Transverse colon (tissue), 4 donors: ENCODE measurements around the gene FOS. TPM values are rescaled to one million over a fixed set of nuclear protein-coding genes. Genes with fewer than 3 reads are reported as not detected.

Experiments used
- DNase-seq: peaks from one replicate; pipeline ENCODE4 v3.0.0-alpha.2; 2019
- H3K27ac ChIP-seq, 4 donors: fragments of 200-600 bp; sonication (generic); 2 replicates each; pipeline ENCODE4 v1.5.1; 2016 to 2018; ENCODE audit warnings: inconsistent platforms in 4 of 4
- H3K27me3 ChIP-seq: fragments of 200-600 bp; sonication (generic); 2 replicates; pipeline ENCODE4 v1.5.1; 2017; ENCODE audit warnings: inconsistent platforms
- H3K36me3 ChIP-seq, 4 donors: fragments of 200-600 bp; sonication (generic); 2 replicates each; pipeline ENCODE4 v1.5.1; 2017 to 2019; ENCODE audit warnings: inconsistent platforms in 4 of 4
- H3K4me1 ChIP-seq, 4 donors: fragments of 200-600 bp; sonication (generic); 2 replicates each; pipeline ENCODE4 v1.5.1; 2017 to 2020; ENCODE audit warnings: inconsistent platforms in 4 of 4
- H3K4me3 ChIP-seq, 4 donors: fragments of 200-600 bp; sonication (generic); 1 replicate in 1 of 4; 2 replicates in 3 of 4; pipeline versions ENCODE4 v1.5.1 to v1.6.1; 2017 to 2019; ENCODE audit warnings: inconsistent platforms in 4 of 4
- H3K9me3 ChIP-seq, 2 donors: fragments of 200-600 bp; sonication (generic); 2 replicates each; pipeline ENCODE4 v1.5.1; 2017 to 2019; ENCODE audit warnings: inconsistent platforms in 2 of 2
- CTCF ChIP-seq, 5 experiments: fragments of 200-600 bp in 3 of 5; fragments of 450-650 bp in 2 of 5; sonication (generic) in 3 of 5; IDR thresholded peaks; 1 replicate in 2 of 5; 2 replicates in 3 of 5; pipeline ENCODE4 v1.5.1; 2016 to 2017; ENCODE audit warnings: antibody characterized with exemption in 5 of 5, inconsistent platforms in 3 of 5, mild to moderate bottlenecking in 2 of 5, moderate library complexity in 1 of 5
- EP300 ChIP-seq: sonication (generic); formaldehyde crosslinking; IDR thresholded peaks from one replicate; pipeline ENCODE4 v1.6.1; 2017; ENCODE audit warnings: antibody characterized with exemption, low read depth
- POLR2A ChIP-seq: fragments of 450-650 bp; IDR thresholded peaks from one replicate; pipeline ENCODE4 v1.6.1; 2016; ENCODE audit warnings: antibody characterized with exemption, mild to moderate bottlenecking, moderate library complexity
- POLR2AphosphoS5 ChIP-seq, 3 donors: sonication (generic); formaldehyde crosslinking; IDR thresholded peaks; one replicate each; pipeline ENCODE4 v1.6.1; 2016; ENCODE audit warnings: antibody characterized with exemption in 3 of 3
- WGBS, 2 donors: methylation state at CpG; one replicate each; pipeline ENCODE4 v1.1.5; 2018; ENCODE audit warnings: low coverage in 1 of 2; 5-methylcytosine and 5-hydroxymethylcytosine counted together
- in situ Hi-C, 4 donors: fragments of 200-750 bp; cut with MboI; loops; one replicate each; pipeline versions ENCODE4 v1.15.0 to v1.15.1; 2017; ENCODE audit warnings: low sequenced_read_pairs in 3 of 4, low pct_ligation_motif_present in 1 of 4, low pct_unique_long_range_greater_than_20kb in 1 of 4
- intact Hi-C: fragments of 100-400 bp; cut with DNase I; formaldehyde crosslinking; loops from one replicate; pipeline ENCODE4 v1.15.1; 2023; ENCODE audit warnings: low total_unique reads
- total RNA-seq, 4 donors: library from RNA; depleted of rRNA; stranded (reverse); fragments of >200 nt; gene quantifications; one replicate each; pipeline ENCODE4 v1.1.0, GENCODE V29; 2016

Gene FOS
- total RNA-seq, 4 donors from 2014 or later = 345 to 1,356 (median 884) TPM

DNA sequence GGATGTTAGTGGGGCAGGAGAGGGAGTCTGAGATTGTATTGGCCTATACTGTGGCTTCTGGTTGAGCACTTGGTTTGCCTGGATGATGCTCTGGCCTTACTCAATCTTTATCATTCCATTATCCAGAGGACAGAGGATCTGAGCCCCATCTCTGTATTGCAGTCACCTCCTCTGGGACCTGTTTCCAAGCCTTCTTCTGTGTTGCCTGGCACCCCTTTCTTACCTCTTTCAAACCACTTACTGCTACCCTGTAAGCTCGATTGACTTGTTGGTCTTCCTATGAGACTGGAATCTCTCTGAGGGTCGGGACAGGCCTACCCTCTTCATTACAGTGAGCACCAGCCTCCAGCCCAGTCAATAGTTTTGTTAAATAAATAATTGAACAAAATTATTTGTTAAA, 3.0 kb upstream of the FOS start:
- in situ Hi-C loops (no loop called here), intact Hi-C loops (no loop called here)
- Histone ChIP-seq H3K36me3 (peaks cover 0 to 7% (median 3%) of the 10 kb centered on the region in 4 donors), H3K27me3 (no peaks in the 10 kb centered on the region), H3K9me3 (no peaks in the 10 kb centered on the region), H3K4me1 (peaks cover 18 to 53% (median 32%) of the 10 kb centered on the region in 4 donors), H3K4me3 (no peak overlapping the region), H3K27ac (peak overlapping the region; percentile 96 to 99 (median 98))
- DNase-seq = no peak
- WGBS, 2 donors = 77 to 100% methylated on average over 1 to 2 of the region's 2 CpGs
- TF ChIP-seq EP300 = no peak
- no peak for TF ChIP-seq POLR2AphosphoS5 (IDR thresholded peaks at IDR 0.05)
- no peak for TF ChIP-seq CTCF (IDR thresholded peaks at IDR 0.05)
- no peak for TF ChIP-seq POLR2A

GRCh38 chr14:75277008-75277814, 1.4 kb upstream of the FOS start:
- intact Hi-C loops (no loop called here), in situ Hi-C loops (no loop called here)
- peak overlapping the region; percentile 54 to 70 (median 62) for H3K4me3 ChIP-seq
- no peaks in the 10 kb centered on the region for H3K9me3 ChIP-seq
- H3K36me3 ChIP-seq = peaks cover 0 to 14% (median 6%) of the 10 kb centered on the region in 4 donors
- peak; percentile 77 to 99 (median 94) for TF ChIP-seq POLR2AphosphoS5 (IDR thresholded peaks at IDR 0.05)
- TF ChIP-seq POLR2A = peak; percentile 97
- peak; percentile 81 for TF ChIP-seq EP300
- no peak for TF ChIP-seq CTCF (IDR thresholded peaks at IDR 0.05)
- peak overlapping the region; percentile 96 to 99 (median 98) for H3K27ac ChIP-seq
- peaks cover 24 to 54% (median 39%) of the 10 kb centered on the region in 4 donors for H3K4me1 ChIP-seq
- whole genome bisulfite sequencing, 2 donors = 0 to 1% methylated on average over 14 to 64 of the region's 81 CpGs
- no peaks in the 10 kb centered on the region for H3K27me3 ChIP-seq
- DNase-seq = peak; percentile 92

DNA sequence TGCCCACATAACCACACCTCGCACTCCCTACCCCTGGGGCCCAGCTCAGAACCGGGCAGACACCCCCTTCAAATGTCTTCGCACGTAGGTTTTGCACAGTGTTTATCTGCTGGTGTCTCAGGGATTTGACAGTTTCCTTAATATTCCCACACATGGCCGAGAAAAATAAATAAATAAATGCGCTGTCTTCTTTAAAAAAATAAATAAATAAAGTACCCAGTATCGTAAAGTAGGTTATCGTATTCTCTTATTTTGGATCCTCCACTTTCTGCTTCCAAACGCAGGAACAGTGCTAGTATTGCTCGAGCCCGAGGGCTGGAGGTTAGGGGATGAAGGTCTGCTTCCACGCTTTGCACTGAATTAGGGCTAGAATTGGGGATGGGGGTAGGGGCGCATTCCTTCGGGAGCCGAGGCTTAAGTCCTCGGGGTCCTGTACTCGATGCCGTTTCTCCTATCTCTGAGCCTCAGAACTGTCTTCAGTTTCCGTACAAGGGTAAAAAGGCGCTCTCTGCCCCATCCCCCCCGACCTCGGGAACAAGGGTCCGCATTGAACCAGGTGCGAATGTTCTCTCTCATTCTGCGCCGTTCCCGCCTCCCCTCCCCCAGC, 710 bp upstream of the FOS start:
- TF ChIP-seq POLR2A = no peak
- no peak for TF ChIP-seq POLR2AphosphoS5 (IDR thresholded peaks at IDR 0.05)
- no peak for TF ChIP-seq CTCF (IDR thresholded peaks at IDR 0.05)
- no peak for TF ChIP-seq EP300
- peak overlapping the region; percentile 96 to 99 (median 98) for H3K27ac ChIP-seq
- intact Hi-C loops (no loop called here), in situ Hi-C loops (no loop called here)
- H3K4me1 ChIP-seq = peaks cover 23 to 61% (median 39%) of the 10 kb centered on the region in 4 donors
- 0 to 1% methylated on average over 10 to 27 of the region's 27 CpGs for WGBS, 2 donors
- no peak for DNase-seq
- peak overlapping the region; percentile 54 to 70 (median 62) for H3K4me3 ChIP-seq
- no peaks in the 10 kb centered on the region for H3K9me3 ChIP-seq
- H3K36me3 ChIP-seq = peaks cover 0 to 14% (median 6%) of the 10 kb centered on the region in 4 donors
- H3K27me3 ChIP-seq = no peaks in the 10 kb centered on the region

DNA sequence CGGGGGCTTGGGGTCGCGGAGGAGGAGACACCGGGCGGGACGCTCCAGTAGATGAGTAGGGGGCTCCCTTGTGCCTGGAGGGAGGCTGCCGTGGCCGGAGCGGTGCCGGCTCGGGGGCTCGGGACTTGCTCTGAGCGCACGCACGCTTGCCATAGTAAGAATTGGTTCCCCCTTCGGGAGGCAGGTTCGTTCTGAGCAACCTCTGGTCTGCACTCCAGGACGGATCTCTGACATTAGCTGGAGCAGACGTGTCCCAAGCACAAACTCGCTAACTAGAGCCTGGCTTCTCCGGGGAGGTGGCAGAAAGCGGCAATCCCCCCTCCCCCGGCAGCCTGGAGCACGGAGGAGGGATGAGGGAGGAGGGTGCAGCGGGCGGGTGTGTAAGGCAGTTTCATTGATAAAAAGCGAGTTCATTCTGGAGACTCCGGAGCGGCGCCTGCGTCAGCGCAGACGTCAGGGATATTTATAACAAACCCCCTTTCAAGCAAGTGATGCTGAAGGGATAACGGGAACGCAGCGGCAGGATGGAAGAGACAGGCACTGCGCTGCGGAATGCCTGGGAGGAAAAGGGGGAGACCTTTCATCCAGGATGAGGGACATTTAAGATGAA, 630 bp downstream of the FOS start:
- WGBS, 2 donors = 0 to 1% methylated on average over 5 to 29 of the region's 38 CpGs
- H3K4me3 ChIP-seq = peak overlapping the region; percentile 36 to 69 (median 55)
- no peaks in the 10 kb centered on the region for H3K9me3 ChIP-seq
- peak overlapping the region; percentile 96 to 99 (median 98) for H3K27ac ChIP-seq
- intact Hi-C loops = no loop called here
- no peak for TF ChIP-seq CTCF (IDR thresholded peaks at IDR 0.05)
- peak; percentile 91 for TF ChIP-seq EP300
- peak in 2 of 3 donors; percentile 39 to 87 for TF ChIP-seq POLR2AphosphoS5 (IDR thresholded peaks at IDR 0.05)
- no peak for TF ChIP-seq POLR2A
- H3K27me3 ChIP-seq = no peaks in the 10 kb centered on the region
- in situ Hi-C loops = no loop called here
- DNase-seq = peak; percentile 77
- peaks cover 20 to 68% (median 32%) of the 10 kb centered on the region in 4 donors for H3K4me1 ChIP-seq
- peaks cover 0 to 14% (median 6%) of the 10 kb centered on the region in 4 donors for H3K36me3 ChIP-seq
